DMS 273 treated with DMSO at 0.1 percent for 48 hours (cell line): ENCODE data around the gene BAIAP2L1.

ENCODE experiments used
- DNase-seq: peaks from one replicate; lab custom pipeline; 2025; lab: John Stamatoyannopoulos, UW

The BAIAP2L1 gene

GRCh38 chr7:98278936-98279335 lies 122.0 kb downstream of the BAIAP2L1 start:
- peak; percentile 22 for DNase-seq

- no peak for DNase-seq
Observed at GRCh38 chr7:98278408-98278807, 122.5 kb downstream of the BAIAP2L1 start.

- no peak for DNase-seq
Observed at GRCh38 chr7:98276241-98276761, 124.6 kb downstream of the BAIAP2L1 start.

GRCh38 chr7:98267303-98267702 lies 133.6 kb downstream of the BAIAP2L1 start:
- DNase-seq: no peak

- no peak for DNase-seq
Observed at GRCh38 chr7:98266840-98267239, 134.1 kb downstream of the BAIAP2L1 start.

GRCh38 chr7:98265841-98266271 lies 135.0 kb downstream of the BAIAP2L1 start:
- no peak for DNase-seq

DNA sequence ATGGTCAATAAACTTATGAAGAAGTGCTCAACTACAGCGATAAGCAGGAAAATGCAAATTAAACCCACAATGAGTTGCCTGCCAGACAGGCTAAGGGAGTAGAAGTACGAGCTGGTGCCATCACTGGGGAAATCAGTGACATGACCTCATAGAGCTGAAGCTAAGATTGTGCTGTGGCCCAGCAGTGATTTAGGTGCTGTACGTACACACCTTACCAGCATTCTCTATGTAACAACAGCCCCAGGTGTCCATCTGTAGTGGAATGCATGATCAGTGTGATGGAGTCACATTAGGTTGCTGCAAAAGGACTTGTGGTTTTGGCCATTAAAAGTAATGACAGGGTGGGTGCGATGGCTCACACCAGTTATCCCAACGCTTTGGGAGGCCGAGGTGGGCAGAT lies 143.2 kb downstream of the BAIAP2L1 start:
- DNase-seq: no peak

GRCh38 chr7:98256431-98256830 lies 144.5 kb downstream of the BAIAP2L1 start:
- DNase-seq: peak; percentile 98

DNA sequence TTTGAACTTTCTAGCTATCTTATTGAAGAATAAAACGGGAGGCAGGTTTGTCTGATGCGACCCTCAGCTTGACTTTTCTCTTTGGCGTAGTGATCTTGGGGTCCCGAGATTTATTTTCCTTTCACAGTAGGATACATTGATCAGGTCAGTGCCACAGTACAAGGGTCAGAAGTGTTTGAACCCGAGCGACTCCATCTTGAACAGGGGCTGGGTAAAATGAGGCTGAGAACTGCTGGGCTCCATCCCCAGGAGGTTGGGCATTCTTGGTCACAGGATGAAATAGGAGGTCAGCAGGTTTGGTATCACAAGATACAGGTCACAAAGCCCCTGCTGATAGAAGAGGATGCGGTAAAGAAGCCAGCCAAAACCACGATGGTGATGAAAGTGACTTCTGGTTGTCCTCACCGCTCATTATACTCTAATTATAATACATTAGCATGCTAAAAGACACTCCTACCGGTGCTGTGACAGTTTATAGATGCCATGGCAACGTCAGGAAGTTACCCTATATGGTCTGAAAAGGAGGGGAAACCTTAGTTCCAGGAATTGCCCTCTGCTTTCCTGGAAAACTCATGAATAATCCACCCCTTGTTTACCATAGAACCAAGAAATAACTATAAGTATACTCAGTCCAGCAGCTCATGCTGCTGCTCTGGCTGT lies 145.8 kb downstream of the BAIAP2L1 start:
- DNase-seq: peak; percentile 20

GRCh38 chr7:98254516-98254915 lies 146.4 kb downstream of the BAIAP2L1 start:
- DNase-seq: no peak

DNA sequence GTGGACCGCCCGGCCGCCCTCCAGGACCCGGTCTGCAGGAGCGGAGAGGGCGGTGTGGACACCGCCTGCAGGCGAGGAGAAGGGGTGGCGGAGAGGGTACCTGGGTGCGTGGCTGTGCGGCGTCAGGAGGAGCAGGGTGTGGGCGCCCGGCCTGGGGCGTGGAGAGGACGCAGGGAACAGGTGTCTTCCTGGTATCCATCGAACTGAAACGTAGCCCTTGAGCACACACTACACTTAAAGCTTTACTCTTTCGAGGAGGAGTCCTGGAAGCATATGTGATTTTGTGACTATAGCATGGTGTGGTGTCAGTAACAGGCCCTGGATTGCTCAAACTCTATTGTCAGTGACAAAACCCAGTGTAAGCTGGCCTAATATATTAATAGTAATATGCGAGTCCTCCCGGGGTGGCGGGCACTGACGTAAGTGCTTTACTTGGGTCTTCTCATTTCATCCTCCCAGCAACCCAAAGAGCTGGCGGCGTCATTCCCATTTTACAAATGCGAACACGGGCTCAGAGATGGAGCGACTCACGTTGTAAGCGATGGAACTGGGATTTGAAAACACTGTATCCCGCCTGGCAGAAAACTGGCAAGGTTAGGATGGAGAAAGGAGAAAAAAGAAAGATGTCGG lies 148.3 kb downstream of the BAIAP2L1 start:
- no peak for DNase-seq

DNA sequence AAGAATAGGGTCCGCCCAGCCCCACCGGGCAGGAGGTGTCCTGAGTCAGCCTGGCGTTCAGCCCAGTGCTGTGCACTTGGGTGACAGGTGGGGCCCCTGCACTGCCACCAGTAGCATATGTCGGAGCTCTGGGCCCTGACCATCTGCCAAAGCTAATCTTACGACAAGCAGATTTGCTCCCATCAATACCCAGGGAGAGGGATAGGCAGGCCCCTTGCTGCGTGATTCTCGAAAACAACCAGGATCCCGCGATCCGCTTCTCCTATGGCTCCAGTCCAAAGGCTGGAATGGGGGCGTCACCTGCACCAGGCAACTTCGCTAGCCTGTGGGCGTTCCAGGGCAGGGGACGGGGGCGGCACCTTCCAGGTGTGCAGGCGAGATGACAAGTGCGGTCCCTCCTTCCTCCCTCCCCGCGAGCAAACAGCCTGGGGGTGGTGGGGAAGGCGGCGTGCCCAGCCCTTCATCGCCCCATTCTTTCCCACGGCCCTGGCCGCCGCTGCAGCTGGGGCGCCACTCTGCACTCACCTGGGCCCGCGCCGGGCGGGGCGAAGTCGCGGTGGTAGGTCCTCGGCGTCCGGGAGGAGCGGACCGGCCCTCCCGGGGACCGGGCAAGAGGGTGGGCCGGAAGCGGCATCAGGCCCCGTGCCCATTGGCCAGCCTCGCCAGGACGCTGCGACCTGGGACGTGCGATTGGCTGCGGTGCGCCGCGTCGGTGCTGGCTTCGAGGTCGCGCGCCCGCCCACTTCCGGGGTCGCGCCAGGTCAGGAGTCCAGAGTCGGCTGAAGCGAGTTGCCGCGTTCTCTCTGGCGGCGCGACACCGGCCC lies 149.1 kb downstream of the BAIAP2L1 start, which contains the start of gene TECPR1:
TECPR1 (minus strand) TSS at position 632 of the 824 bp plus-strand sequence. CDS start 6,086 bp downstream, outside the sequence.
- DNase-seq: peak; percentile 96

DNA sequence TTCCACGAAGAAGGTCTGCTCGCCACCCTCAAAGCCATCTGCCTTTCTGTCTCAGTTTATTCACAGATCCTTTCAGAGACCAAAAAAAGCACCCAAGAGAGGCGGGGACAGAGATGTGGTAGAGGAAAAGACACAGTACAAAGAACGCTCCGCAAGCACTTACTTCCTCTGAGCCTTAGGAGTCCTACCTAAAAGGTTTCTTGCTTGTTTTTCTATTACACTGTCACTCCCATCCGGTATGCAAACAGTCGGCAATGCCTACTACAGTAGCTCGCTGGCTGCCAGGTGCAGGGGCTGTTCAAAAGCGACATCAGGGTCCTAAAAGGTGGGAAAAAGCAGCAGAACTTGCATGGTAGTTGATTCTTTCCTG lies 149.7 kb downstream of the BAIAP2L1 start:
- DNase-seq: no peak

DNA sequence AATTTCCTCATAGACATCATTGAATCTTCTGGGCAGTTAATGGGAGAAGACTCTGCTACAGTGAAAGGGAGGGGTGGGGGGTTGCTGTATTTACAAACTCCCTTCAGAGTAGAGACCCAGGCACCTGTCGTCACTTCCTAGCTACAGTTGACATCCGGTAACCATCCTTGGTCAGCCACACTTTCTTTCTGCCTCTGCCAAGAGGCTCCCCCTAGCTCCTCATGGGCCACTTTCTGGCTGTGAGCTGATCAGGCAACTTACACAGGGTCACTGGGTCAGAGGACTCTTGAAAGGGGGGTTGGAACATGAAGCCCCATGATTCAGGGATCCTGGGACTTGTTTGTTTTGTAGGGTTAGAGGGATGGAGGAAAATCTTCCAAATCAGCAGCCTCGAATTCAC lies 150.1 kb downstream of the BAIAP2L1 start:
- no peak for DNase-seq

- no peak for DNase-seq
Observed at GRCh38 chr7:98249106-98249505, 151.8 kb downstream of the BAIAP2L1 start.

- no peak for DNase-seq
Observed at GRCh38 chr7:98248156-98248555, 152.7 kb downstream of the BAIAP2L1 start.

- no peak for DNase-seq
Observed at GRCh38 chr7:98244871-98245270, 156.0 kb downstream of the BAIAP2L1 start.

DNA sequence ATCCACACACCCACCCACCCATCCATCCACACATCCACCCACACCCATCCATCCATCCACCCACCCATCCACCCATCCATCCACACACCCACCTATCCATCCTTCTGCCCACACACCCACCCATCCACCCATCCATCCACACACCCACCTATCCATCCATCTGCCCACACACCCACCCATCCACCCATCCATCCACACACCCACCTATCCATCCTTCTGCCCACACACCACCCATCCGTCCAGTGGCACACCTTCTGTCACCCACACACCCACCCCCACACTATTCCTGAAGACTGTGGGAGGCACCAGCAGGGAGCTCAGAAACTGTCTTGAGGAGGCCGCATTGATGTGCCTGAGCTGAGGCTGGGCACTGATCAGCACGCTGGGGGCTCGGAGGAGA lies 158.0 kb downstream of the BAIAP2L1 start:
- DNase-seq: no peak

DNA sequence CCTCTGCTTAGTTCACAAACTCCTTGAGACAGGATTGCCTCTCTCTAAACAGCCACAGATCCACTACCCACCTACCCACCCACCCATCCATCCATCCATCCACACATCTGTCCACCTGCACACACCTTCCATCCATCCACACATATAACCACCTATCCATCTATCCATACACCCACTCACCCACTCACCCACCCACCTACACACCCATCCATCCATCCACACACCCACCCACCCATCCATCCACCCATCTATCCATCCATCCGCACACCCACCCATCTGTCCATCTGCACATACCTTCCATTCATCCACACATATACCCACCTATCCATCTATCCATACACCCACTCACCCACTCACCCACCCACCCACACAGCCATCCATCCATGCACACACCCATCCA lies 158.5 kb downstream of the BAIAP2L1 start:
- no peak for DNase-seq

DNA sequence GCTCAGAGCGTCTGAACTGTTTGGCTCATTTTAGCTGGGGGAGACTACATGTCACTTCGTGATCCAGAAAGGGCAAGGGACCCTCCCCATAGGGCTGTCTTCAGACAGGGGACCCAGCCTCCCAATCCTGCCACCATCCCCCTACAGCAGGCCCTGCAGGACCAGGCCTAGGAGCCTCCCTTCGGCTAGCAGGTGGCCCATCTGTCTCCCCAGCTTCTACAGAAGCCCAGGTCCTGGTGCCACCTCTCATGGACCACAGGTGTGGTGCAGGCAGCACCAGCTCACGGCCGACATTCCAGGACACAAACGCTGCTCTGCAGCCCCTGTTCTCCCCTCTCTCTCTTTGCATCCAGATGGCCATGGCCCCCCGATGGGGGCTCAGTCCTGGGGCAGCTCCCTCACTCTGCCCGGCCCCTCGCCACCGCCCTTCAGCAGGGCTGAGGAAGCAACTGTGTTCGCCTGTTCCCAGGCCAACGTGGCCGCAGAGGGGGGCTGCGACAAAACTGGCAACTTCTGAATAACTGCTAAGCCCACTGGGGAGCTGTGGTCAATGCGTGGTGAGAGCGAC lies 159.1 kb downstream of the BAIAP2L1 start:
- no peak for DNase-seq
